ENCODE measurements around the gene ARHGAP4.
A peak's percentile ranks its signal among the peaks of the same experiment; 100 is the strongest.

The ARHGAP4 gene

GRCh38 chrX:153925739-153926551, at the start of gene ARHGAP4:
Gene ARHGAP4 (minus strand): TSS chrX:153926264. CDS start chrX:153926202, 62 bp downstream.
- DNase-seq (ENCODE audit: low read depth in 1 of 2, low spot score in 1 of 2): peak in 1 of 2 donors; percentile 36

DNA sequence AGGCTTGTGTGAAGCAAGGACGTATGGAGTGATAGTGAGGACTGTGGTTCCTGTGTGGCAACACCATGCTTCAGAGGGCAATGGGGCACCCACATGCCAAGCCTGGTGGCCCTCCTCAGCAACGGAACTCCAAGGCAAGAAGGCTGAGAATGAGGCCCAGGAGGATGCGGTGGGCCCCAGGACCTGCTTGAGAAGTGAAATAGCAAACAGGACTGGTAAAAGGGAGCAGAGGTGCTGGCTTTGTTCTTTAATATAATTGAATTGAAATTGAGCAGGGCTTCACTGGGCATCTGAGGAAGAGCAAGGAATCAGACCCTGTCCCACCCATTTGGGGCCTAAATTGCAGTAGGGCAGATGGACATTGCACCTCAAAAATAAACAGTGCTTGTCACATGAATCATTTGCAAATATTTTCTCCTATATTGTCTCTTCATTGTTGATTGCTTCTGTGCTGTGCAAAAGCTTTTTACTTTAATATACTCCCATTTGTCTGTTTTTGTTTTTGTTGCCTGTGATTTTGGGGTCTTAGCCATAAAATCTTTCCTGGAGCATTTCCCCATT, 48.7 kb upstream of the ARHGAP4 start:
- no peak for DNase-seq (ENCODE audit: low read depth in 1 of 2, low spot score in 1 of 2)

GRCh38 chrX:153974003-153974725, 48.1 kb upstream of the ARHGAP4 start:
- no peak for DNase-seq (ENCODE audit: low read depth in 1 of 2, low spot score in 1 of 2)

DNA sequence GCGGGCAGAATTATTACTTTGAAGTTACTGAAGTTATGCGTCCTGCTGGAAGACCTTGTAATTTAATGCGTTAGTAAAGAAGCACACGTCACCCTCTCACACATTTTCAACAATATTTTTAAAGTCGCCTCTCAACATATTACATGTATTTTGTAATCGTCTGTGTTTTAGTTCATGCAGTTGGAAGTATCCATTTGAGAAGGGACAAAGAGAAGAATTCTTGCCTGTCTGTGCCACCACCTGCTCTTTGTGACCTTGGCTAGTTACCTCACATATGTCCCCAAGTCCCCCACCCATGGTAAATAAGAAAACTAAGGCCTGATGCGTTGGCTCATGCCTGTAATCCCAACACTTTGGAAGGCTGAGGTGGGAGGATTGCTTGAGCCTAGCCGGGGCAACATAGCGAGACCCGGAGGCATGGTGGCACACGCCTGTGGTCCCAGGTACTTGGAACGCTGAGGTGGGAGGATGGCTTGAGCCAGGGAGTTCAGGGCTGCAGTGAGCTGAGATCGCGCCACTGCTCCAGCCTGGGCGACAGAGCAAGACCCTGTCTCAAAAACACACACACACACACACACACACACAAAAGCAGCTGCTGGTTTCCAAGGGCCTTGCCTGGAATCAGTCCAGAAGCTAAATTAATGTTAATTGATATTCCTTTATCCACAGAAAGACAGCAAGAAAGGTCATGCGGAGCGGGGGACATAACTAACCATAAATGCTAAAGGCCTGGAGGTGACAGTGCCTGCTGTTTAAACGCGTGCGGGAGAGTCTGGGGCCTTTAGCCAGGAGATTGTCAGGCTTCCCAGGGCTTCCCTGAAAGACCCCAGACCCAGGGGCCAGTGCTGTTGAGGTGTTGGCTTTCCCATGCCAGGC, 47.3 kb upstream of the ARHGAP4 start:
- DNase-seq (ENCODE audit: low read depth in 1 of 2, low spot score in 1 of 2): no peak

DNA sequence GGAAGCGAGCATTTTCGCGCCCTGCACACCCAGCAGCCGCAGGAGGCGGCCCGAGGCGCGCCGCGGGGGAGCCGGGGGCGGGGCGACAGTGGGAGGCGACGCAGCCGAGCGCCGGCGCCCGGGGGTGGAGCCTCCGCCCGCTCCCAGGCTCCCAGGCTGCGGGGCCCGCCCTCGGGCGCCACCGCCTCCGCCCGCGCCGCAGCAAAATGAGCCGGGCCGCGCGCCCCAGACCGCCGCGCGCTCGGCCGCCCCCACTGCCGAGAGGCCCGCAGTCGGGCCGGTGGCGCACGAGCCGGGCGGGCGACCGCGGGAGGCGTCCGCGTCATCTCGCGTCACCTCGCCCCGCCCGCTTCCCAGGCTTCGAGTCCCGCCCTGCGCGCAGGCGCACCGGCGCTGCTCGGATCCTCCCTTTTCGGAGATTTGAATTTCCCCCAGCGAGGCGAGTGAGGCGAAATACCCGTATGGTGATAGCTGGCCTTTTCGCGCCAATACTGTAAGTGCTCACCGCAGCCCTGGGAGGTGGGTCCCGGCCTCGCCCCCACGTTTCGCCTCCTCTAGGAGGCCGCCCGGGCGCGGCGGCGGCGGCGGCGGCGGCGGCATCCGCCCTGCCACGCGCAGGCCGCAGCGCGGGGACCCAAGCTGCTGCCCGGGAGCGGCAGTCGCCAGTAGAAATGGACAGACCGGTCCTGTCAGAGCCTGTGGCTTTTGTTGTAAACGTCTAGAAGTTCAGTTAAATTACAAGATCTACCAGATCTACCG, 46.5 kb upstream of the ARHGAP4 start, which contains the start of gene TMEM187:
Gene TMEM187, plus strand, starts transcription at position 387 of the 759 bp plus-strand sequence. CDS start 9,309 bp downstream, outside the sequence.
- DNase-seq (ENCODE audit: low read depth in 1 of 2, low spot score in 1 of 2): peak; percentile 66 to 84

DNA sequence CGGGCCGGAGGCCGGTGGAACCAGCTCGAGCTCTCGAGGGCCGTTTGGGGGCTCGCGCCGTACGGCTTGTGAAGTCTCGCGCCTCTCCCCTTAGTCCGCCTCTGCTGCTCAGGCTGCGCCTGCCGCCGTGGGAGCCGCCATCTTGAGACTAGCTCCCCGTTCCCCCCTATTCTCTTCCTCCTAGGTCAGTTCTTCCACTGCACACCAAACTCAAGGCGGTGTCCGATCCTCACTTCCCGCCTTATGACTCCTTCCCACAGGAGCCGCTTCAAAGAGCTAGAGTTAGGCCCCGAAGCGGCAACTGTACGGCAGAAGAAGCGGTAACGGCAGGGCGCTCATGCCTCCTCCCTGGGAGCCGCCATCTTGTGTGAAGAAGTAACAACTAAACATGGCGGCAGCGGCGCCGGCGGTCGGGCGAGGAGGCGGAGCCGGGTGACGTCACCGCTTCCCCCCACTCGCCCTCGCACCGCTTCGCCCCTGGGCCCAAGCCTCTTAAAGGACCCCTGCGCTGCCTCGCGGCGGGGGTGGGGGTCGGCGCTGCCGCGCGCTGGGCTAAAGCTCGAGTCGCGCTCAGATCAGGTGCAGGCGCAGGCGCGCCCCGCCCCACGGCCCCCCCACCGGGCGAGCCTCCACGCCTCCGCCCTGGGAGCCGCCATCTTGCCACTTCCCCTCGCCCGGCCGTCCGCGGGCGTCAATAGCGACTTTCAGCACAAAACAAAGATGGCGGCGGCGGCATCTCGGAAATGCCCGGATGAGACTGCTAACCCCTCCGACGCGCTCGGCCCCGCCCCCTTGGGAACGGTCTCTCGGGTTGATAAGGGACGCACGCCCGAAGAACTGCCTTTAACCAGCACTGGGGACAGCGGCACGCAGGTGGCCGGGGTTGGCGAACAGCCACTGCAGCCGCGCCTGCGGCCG, 45.6 kb upstream of the ARHGAP4 start, which contains the start of gene HCFC1:
Gene HCFC1, minus strand, starts transcription at position 369 of the 918 bp plus-strand sequence. CDS start 978 bp downstream, outside the sequence.
- peak; percentile 77 to 83 for DNase-seq (ENCODE audit: low read depth in 1 of 2, low spot score in 1 of 2)

DNA sequence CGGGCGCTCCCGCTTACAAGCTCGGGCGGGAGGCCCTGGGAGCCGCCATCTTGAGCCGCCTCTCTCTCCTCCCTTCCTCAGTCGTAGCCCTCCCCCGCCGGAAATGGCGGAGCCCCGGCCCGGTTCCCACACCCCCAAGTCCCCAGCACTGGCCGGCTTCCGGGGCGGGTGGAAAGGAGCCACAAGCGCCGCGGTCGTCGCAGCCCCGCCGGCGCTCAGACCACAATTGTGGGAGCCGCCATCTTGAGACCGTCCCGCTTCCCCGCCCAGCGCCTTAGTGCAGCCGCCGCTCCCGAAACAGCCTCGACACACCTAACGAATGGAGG, 45.0 kb upstream of the ARHGAP4 start:
- DNase-seq (ENCODE audit: low read depth in 1 of 2, low spot score in 1 of 2): peak; percentile 53 to 77

DNA sequence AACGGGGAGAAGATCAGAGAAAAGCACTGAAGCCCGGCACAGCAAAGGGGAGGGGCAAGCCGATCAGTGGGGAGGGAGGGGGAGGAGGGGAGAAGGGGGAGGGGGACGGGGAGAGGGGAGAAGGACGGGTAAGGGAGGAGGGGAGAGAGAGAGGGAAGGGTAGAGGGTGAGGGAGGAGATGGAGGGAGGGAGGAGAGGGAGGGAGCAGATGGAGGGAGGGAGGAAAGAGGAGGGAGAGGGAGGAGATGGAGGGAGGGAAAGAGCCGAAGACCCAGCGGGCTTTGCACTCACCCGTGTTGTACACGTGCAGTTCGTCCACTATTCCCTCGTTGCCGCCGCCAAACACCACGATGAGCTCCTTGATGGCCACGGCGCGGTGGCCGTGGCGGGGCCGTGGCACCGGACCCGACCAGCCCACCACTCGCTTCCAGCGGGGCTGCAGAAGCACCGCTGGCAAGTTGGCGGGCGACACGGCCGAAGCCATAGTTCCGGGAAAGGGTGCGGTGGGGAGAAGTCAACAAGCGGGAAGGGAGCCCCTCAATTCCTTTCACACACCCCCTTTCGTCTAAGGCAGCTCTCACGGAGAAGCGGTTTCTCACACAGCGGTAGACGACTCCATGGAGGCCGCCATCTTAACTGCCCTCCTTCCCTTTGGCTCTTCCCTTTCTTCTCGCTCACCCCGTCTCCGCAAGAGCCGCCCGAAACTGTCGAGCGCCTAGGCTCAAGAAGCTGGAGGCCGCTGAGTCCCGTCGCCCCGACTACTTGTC, 44.5 kb upstream of the ARHGAP4 start:
- DNase-seq (ENCODE audit: low read depth in 1 of 2, low spot score in 1 of 2): no peak

DNA sequence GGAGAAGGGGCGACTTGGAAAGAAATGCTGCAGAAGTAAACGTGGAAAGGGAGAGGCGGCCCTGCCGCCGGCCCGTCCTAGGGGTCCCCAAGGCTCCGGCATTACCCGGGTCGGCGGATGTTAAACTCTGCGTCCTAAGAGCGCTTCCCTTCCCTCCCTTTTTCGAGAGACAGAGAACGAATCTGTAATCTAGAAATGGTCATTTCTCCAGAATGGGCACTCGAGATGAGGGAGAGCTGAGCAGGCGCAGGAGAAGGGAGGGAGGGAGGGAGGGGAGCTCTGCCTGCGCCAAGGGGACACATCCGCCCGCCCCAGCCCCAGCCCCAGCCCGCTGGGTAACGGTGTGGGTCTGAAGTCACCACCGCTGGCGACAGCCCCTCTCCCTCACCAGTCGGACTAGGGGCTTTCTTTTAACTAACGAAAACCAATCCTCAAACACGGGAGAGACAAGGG, 43.9 kb upstream of the ARHGAP4 start:
- DNase-seq (ENCODE audit: low read depth in 1 of 2, low spot score in 1 of 2): no peak

GRCh38 chrX:153969125-153969903, 43.2 kb upstream of the ARHGAP4 start:
- DNase-seq (ENCODE audit: low read depth in 1 of 2, low spot score in 1 of 2): no peak

GRCh38 chrX:153968754-153969124, 42.7 kb upstream of the ARHGAP4 start:
- DNase-seq (ENCODE audit: low read depth in 1 of 2, low spot score in 1 of 2): no peak

- DNase-seq (ENCODE audit: low read depth in 1 of 2, low spot score in 1 of 2): no peak
These were observed 42.2 kb upstream of the ARHGAP4 start for GRCh38 chrX:153968255-153968654.

DNA sequence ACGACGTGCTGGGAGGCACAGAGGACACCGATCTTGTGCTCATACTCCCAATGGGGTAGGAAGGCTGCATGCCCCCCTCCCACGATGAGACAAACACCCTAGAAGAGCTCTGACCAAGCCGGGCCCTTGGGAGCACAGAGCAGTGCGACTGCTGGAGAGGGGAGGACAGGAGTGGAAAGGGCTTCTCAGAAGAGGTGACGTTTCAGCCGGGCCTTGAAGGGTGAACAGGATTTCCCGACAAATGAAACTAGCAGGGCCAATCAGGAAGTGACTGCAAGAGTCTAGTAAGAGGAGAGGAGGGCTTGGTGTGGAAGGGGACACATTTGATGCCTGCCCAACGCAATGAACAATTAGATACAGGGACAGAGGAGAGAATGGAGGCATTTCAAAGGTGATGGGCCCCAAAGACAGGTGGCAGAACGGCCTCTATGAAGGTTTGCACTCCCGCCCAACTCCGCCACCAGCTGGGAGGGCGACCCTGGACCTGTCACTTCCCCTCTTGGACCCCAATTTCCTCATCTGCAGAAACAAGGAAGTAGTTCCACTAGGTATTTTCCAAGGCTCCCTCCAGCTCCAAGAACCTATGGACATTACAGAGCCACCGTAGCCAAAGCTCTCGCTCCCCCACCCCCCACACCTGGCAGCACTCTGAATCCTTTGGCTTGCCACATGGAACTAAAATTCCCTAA, 41.6 kb upstream of the ARHGAP4 start:
- no peak for DNase-seq (ENCODE audit: low read depth in 1 of 2, low spot score in 1 of 2)

DNA sequence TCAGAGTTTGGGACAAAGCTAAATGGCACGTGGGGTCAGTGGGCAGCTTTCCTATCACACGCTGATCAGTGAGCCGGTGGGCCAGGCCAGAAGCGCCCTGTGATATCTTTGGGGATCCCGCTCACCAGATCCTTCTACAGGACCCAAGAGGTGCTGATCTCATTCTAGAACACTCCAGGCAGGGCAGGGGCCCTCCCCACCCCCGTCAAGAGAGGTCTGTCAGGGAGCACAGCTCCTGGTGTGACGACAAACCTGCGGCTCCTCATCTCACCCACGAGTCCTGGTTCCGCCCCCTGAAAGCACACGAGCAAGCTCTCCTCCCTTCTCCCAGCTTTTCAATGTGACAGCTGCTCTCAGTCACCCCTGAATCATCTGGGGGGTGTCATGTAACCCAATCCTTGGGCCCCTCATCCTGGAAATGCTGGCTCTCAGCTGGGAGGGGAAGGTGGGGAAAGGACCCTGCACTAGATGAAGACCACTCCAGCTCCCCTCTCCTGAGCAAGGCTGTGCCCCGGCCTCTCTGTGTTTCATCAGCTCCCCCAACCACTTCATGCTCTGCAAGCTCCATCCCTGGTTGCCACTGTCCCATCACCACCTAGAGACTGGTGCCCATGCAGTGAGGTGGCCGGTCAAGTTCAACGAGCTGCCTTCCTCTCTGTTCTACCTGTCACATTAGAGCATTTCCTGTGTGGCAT, 40.9 kb upstream of the ARHGAP4 start:
- no peak for DNase-seq (ENCODE audit: low read depth in 1 of 2, low spot score in 1 of 2)

- DNase-seq (ENCODE audit: low read depth in 1 of 2, low spot score in 1 of 2): no peak
These were observed 40.2 kb upstream of the ARHGAP4 start for GRCh38 chrX:153966283-153966688.

DNA sequence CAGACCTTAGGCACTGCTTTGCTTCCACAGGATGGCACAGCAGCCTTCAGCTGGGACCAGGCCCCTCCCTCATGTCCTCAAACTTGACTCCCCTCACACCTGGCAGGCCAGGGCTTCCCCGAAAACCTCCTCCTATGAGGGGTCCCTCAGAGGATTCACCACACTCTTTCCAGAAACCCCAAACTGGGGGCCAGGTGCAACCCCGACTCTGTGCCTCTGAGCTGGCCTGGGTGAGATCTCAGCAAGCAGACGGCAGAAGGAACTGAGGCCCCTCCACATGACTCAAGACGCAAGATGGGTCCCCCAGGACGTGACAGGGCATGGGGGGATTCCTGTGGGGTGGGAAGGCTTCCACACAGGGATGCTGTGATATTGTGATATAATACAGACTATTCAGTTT, 39.3 kb upstream of the ARHGAP4 start:
- DNase-seq (ENCODE audit: low read depth in 1 of 2, low spot score in 1 of 2): no peak

Data from activated CD4-positive, alpha-beta T cell treated with anti-CD3 and anti-CD28 coated beads, Interleukin-2, amount 50 U/mL, for 24 hours (primary cell).